GM18909 (cell line): ENCODE results near the gene ABCC2.
"Not testable (repeated sequence)": the region's sequence is repeated elsewhere in the genome, so short reads cannot be mapped to it uniquely, and the experiment has no call there.

Experiments used
- ATAC-seq: cut with Tn5 transposase; IDR thresholded peaks from one replicate; pipeline ENCODE4 v1.9.1; 2021; ENCODE audit warnings: mild to moderate bottlenecking; ENCODE audit not compliant: unreplicated experiment, poor library complexity

The ABCC2 gene

GRCh38 chr10:99880080-99880835, 97.8 kb downstream of the ABCC2 start:
- ATAC-seq, result no peak

GRCh38 chr10:99881371-99881770, 98.9 kb downstream of the ABCC2 start:
- no peak for ATAC-seq

GRCh38 chr10:99883523-99883922, 101.1 kb downstream of the ABCC2 start:
- no peak for ATAC-seq

- ATAC-seq, result no peak
Measured at GRCh38 chr10:99888622-99889021, 106.2 kb downstream of the ABCC2 start.

- no peak for ATAC-seq
Measured at GRCh38 chr10:99894613-99895012, 112.2 kb downstream of the ABCC2 start.

GRCh38 chr10:99895066-99895465, 112.6 kb downstream of the ABCC2 start:
- ATAC-seq, result not testable (repeated sequence)

GRCh38 chr10:99895867-99896266, 113.4 kb downstream of the ABCC2 start:
- no peak for ATAC-seq
